Right forelimb (tissue), 1 donor: ENCODE data around the gene DCAF15.

Experiments
- DNase-seq: peaks from one replicate; pipeline ENCODE4 v3.0.0-alpha.2; 2018

Gene DCAF15

GRCh38 chr19:13995878-13996765 is 43.8 kb downstream of the DCAF15 start:
- DNase-seq, result no peak

- no peak for DNase-seq
Measured at GRCh38 chr19:13996928-13997630, 44.8 kb downstream of the DCAF15 start.

GRCh38 chr19:13997631-13997962 is 45.3 kb downstream of the DCAF15 start:
- DNase-seq, result no peak

GRCh38 chr19:13998426-13998825 is 46.1 kb downstream of the DCAF15 start:
- no peak for DNase-seq

GRCh38 chr19:13999085-13999484 is 46.8 kb downstream of the DCAF15 start:
- no peak for DNase-seq

GRCh38 chr19:14000691-14001375 is 48.5 kb downstream of the DCAF15 start:
- no peak for DNase-seq

GRCh38 chr19:14002571-14003250 is 50.4 kb downstream of the DCAF15 start:
- no peak for DNase-seq

GRCh38 chr19:14003251-14004055 is 51.1 kb downstream of the DCAF15 start:
- DNase-seq, result no peak

GRCh38 chr19:14004619-14005348 is 52.5 kb downstream of the DCAF15 start:
- DNase-seq, result no peak

- peak; percentile 95 for DNase-seq
Measured at GRCh38 chr19:14005349-14006084, 53.2 kb downstream of the DCAF15 start.

GRCh38 chr19:14006085-14006765 is 53.9 kb downstream of the DCAF15 start, which contains the start of gene RFX1:
TSS of gene RFX1 (minus strand) at chr19:14006320. CDS start at chr19:13993843, 12,477 bp downstream.
- DNase-seq, result peak; percentile 100

- no peak for DNase-seq
Measured at GRCh38 chr19:14006766-14007562, 54.7 kb downstream of the DCAF15 start.
